GM13976 (cell line): ENCODE measurements around the gene LGR6.

Experiments used
- DNase-seq: peaks from one replicate; pipeline ENCODE4 v3.0.0; 2012; ENCODE audit warnings: low spot score
- CTCF ChIP-seq: IDR thresholded peaks from 2 replicates; pipeline ENCODE4 v1.5.1; 2012; ENCODE audit warnings: borderline replicate concordance, mild to moderate bottlenecking; ENCODE audit not compliant: insufficient read depth; ENCODE audit errors: extremely low read depth, missing control alignments, control extremely low read depth
- in situ Hi-C: fragments of 300-500 bp; cut with MboI; formaldehyde crosslinking; loops from one replicate; pipeline ENCODE4 v1.12.0; 2022; ENCODE audit warnings: low sequenced_read_pairs, mixed read lengths, inconsistent platforms; ENCODE audit not compliant: unreplicated experiment

The LGR6 gene

DNA sequence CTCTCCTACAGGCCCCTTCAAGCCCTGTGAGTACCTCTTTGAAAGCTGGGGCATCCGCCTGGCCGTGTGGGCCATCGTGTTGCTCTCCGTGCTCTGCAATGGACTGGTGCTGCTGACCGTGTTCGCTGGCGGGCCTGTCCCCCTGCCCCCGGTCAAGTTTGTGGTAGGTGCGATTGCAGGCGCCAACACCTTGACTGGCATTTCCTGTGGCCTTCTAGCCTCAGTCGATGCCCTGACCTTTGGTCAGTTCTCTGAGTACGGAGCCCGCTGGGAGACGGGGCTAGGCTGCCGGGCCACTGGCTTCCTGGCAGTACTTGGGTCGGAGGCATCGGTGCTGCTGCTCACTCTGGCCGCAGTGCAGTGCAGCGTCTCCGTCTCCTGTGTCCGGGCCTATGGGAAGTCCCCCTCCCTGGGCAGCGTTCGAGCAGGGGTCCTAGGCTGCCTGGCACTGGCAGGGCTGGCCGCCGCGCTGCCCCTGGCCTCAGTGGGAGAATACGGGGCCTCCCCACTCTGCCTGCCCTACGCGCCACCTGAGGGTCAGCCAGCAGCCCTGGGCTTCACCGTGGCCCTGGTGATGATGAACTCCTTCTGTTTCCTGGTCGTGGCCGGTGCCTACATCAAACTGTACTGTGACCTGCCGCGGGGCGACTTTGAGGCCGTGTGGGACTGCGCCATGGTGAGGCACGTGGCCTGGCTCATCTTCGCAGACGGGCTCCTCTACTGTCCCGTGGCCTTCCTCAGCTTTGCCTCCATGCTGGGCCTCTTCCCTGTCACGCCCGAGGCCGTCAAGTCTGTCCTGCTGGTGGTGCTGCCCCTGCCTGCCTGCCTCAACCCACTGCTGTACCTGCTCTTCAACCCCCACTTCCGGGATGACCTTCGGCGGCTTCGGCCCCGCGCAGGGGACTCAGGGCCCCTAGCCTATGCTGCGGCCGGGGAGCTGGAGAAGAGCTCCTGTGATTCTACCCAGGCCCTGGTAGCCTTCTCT, 124.6 kb downstream of the LGR6 start:
- in situ Hi-C loops, result loop anchor here (10.0 kb wide), 1 partner anchor 133 kb away; no protein-coding TSS in a partner anchor
- TF ChIP-seq CTCF, result no peak
- no peak for DNase-seq

DNA sequence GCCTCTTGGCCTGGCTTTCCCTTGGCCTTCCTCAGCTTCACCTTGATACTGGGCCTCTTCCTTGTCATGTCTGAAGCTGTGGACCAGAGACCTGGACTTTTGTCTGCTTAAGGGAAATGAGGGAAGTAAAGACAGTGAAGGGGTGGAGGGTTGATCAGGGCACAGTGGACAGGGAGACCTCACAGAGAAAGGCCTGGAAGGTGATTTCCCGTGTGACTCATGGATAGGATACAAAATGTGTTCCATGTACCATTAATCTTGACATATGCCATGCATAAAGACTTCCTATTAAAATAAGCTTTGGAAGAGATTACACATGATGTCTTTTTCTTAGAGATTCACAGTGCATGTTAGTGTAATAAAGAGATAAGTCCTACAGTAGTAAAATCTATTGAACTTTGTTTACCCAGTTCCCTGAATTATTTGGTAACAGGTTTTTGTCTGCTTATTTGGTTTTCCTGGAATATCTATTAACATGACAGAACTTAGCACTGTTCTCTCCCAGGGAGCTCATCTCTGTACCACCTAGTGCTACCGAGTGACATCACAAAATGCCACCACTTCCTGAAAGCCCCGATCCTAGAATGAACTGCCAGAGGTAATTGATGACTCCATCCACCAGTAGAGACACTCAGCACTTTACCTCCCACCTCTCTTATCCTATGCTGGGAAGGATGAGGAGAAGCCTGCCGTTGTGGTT, 125.9 kb downstream of the LGR6 start:
- TF ChIP-seq CTCF, result no peak
- in situ Hi-C loops, result loop anchor here (10.0 kb wide), 1 partner anchor 135 kb away; no protein-coding TSS in a partner anchor
- DNase-seq, result no peak

- no peak for TF ChIP-seq CTCF
- no peak for DNase-seq
- in situ Hi-C loops, result no loop called here
Measured at GRCh38 chr1:202320081-202320405, 126.4 kb downstream of the LGR6 start.

- no peak for DNase-seq
- in situ Hi-C loops, result no loop called here
- TF ChIP-seq CTCF, result no peak
Measured at GRCh38 chr1:202323731-202324130, 130.1 kb downstream of the LGR6 start.

DNA sequence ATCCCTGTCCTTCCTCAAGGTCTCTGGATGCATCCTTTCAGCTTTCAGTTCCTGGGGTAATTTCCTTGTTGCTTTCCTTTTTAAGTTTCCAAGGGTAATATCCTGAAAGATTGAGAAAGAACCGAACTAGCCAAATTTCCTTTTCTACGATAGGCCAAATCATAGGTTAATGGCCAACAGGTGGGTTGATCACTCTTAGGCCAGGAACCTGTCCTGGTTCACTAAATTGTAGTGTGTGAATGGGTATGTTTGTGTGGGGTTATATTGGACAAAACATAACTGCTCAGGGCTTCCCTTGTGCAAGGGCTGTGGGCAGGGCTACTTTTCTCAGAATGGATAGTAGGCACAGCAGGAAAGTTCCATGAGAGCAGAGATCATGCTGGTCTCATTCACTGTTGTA, 131.0 kb downstream of the LGR6 start:
- in situ Hi-C loops, result no loop called here
- no peak for DNase-seq
- TF ChIP-seq CTCF, result no peak

DNA sequence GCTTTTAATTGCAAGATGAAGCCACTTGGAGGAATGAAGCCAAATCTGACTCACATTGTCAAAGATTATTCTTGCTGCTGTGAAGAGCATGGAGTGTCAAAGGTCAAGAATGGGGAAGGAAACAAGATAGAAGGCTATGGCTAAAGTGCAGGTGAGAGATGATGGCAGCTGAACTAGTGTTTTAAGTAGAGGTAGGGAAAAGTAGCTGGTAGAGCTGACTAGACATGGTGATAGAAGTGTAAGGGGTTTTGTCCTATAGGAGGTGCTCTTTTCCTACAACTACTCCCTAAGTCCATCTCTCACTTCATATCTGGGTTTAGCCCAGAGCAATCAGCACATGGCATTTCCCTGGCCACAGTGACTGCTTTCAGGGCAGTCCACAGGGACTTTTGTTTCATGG, 136.3 kb downstream of the LGR6 start:
- in situ Hi-C loops, result no loop called here
- TF ChIP-seq CTCF, result no peak
- DNase-seq, result no peak
